GM19035 (cell line): ENCODE data around the gene RNF168.
"Not testable (repeated sequence)": the region's sequence is repeated elsewhere in the genome, so short reads cannot be mapped to it uniquely, and the experiment has no call there.

Experiments used
- ATAC-seq: cut with Tn5 transposase; IDR thresholded peaks from one replicate; pipeline ENCODE4 v1.9.1; 2021; ENCODE audit not compliant: unreplicated experiment

Gene RNF168

DNA sequence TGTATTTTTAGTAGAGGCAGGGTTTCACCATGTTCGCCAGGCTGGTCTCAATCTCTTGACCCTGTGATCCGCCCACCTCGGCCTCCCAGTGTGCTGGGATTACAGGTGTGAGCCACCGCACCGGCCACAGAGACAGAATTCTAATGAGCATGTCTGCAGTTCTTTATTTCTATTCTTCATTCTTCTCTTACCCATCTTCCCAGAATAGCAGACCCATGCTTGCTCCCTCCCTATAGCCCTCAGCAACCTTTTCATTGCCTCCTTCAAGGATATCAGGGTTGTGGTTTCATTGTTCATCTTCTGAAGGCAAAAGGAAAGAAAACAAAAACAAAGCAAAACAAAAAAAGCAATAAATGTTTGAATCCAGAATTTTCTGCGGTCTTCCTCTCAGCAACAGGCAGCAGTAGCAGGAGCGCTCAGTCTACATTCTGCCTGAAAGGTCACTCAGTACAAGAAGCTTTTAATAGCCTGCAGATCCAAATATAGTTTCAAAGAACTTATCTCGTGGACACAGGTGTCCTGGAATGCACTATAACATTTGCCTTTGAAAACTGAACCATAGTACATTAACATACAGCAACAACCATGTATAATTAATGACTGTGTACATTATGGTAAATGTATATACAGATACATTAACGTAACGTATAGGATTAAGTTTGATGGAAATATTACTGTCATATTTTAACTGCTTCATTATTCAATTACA is 11.5 kb upstream of the RNF168 start, which contains the start of gene SMCO1:
Gene SMCO1 (minus strand): TSS at position 434 of the 709 bp plus-strand sequence. CDS start 137 bp downstream, at position 297.
- ATAC-seq: no peak

DNA sequence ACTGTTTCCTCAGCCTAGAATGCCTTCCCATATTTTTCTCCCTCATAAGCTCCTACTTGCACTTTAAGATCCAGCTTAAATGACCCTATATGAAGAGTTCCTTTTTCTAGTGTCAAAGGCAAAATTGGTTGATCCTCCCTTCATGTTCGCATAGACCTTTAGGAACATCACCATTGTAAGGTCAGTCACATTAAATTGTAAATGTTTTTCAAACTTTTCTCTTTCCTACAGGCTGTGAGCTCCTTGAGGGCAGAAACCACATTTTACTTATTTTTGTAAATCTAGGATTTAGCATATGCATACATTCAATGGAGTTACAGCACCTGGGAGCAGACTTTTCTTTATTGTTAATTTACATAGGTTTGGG is 10.8 kb upstream of the RNF168 start:
- no peak for ATAC-seq

DNA sequence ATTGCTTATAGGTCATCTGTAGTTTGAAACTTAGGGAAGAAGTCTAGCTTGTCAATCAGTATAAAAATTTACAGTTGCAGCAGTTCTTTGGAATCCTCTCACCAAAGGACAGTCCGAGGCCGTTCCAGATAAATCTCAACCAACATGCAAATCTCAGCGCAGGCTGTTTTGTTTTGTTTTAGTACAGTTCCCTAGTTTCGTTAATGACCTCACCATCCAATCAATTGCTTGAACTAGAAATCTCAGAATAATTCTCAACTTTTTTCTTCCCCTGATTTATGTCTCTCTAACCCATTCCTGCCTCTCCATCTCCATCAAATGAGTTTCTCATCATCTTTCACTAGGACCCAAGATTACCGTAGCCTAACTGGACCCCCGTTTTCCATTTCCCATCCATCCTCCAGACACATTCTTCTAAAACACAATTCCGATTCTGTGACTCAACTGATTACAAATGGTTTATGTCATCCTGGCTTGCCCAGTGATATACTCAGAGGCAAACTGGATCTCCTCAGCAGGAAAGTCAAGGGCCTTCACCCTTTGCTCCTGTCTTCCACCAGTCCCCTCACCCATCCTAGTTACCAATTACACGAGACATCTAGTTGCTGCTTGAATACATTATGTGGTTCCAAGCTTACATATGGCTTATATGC is 10.3 kb upstream of the RNF168 start:
- ATAC-seq: no peak

DNA sequence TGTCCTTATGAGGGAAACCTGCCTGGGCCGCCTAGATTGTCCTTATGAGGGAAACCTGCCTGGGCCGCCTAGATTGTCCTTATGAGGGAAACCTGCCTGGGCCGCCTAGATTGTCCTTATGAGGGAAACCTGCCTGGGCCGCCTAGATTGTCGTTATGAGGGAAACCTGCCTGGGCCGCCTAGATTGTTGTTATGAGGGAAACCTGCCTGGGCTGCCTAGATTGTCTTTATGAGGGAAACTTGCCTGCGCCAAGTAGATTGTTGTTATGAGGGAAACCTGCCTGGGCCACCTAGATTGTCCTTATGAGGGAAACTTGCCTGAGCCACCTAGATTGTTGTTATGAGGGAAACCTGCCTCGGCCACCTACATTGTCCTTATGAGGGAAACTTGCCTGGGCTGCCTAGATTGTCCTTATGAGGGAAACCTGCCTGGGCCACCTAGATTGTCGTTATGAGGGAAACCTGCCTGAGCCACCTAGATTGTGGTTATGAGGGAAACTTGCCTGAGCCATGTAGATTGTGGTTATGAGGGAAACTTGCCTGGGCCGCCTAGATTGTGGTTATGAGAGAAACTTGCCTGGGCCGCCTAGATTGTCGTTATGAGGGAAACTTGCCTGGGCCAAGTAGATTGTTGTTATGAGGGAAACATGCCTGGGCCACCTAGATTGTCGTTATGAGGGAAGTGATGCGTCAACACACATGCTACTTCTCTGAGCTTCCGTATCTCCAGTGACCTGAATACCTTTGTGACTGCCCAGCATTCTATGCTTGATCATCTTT is 8.3 kb upstream of the RNF168 start:
- not testable (repeated sequence) for ATAC-seq

DNA sequence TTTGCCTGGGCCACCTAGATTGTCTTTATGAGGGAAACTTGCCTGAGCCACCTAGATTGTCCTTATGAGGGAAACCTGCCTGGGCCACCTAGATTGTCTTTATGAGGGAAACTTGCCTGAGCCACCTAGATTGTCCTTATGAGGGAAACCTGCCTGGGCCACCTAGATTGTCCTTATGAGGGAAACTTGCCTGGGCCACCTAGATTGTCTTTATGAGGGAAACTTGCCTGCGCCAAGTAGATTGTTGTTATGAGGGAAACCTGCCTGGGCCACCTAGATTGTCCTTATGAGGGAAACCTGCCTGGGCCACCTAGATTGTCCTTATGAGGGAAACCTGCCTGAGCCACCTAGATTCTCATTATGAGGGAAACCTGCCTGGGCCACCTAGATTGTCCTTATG is 7.5 kb upstream of the RNF168 start:
- not testable (repeated sequence) for ATAC-seq

DNA sequence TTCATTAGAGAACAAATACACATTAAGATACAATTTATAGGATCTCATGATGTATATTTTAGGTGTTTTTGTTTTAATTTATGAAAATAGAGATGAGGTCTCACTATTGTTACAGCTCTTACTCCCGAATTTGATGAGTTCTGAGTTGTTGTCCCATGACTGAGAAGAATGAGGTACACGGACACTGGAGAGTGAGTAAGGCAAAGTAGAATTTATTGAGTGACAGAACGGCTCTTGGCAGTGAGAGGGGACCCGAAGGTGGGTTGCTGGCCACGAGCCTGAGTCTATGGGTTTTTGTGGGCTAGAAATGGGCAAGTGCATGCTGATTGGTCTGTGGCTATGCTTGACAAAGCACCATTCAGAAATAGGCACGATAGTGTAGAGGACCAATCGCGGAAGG is 3.1 kb upstream of the RNF168 start:
- no peak for ATAC-seq

DNA sequence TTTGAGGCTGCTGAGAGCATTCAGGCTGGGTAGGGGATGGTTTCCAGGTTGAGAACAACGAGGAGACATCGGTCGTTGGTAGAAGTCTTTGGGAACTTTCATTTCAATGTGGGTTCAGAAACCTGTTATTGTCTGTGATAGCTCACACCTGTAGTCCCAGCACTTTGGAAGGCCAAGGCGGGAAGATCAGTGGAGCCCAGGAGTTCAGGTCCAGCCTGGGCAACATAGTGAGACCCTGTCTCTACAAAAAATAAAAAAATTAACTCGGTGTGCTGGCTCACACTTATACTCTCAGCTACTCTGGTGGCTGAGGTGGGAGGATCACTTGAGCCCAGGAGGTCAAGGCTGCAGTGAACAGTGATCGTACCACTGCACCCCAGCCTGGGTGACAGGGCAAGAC is 988 bp upstream of the RNF168 start:
- ATAC-seq: no peak

DNA sequence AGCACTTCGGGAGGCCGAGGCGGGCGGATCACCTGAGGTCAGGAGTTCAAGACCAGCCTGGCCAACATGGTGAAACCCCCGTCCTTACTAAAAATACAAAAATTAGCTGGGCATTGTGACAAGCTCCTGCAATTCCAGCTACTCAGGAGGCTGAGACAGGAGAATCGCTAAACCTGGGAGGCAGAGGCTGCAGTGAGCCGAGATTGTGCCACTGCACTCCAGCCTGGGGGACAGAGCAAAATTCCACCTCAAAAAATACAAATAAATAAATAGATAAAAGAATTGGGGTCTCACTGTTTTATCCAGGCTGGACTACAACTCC is 470 bp upstream of the RNF168 start:
- not testable (repeated sequence) for ATAC-seq

DNA sequence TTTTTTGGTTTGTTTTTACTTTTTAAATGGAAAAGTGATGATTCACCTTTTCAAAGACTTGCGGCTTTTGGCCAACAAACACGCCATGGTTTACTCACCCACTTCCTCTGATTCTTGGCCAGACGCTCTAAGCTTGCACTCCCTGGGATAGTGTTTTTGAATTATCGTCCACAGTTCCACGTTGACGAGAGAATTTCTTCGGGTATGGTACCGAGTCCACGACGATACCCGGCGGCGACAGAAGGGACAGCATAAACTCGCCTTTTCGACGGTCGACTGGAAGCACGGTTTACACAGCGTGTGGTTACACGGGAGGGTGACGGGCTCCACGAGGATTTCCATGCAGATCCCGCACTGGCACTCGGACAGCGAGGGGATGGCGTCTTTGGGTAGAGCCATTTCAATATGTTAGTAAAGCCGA is 783 bp downstream of the RNF168 start:
- peak; percentile 14 for ATAC-seq

DNA sequence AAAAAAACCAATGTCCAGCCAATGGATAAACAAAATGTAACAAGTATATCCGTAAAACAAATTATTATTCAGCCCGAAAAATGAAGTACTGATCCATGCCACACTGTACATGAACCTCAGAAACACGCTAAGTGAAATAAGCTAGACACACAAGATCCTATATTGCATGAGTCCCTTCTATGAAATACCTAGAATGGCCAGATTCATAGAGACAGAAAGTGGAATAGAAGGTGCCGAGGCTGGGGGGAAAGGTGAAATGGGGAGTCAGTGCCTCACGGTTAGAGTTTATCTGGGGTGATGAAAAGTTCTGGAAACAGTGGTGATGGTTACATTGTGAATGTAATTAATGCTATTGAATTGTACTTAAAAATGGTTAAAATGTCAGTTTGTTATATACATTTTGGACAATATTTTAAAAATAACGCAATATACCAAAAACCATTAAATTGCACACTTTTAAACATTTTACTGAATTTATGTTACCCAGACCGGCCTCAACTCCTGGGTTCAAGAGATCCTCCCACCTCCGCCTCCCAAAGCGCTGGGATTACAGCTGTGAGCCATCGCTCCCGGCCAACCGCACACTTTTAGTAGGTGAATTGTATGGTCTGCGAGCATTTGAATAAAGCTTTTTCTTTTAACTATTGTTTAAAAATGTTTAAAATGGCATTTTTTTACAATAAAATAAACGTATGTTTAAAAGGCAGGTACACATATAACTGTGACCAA is 2.1 kb downstream of the RNF168 start:
- ATAC-seq: no peak

DNA sequence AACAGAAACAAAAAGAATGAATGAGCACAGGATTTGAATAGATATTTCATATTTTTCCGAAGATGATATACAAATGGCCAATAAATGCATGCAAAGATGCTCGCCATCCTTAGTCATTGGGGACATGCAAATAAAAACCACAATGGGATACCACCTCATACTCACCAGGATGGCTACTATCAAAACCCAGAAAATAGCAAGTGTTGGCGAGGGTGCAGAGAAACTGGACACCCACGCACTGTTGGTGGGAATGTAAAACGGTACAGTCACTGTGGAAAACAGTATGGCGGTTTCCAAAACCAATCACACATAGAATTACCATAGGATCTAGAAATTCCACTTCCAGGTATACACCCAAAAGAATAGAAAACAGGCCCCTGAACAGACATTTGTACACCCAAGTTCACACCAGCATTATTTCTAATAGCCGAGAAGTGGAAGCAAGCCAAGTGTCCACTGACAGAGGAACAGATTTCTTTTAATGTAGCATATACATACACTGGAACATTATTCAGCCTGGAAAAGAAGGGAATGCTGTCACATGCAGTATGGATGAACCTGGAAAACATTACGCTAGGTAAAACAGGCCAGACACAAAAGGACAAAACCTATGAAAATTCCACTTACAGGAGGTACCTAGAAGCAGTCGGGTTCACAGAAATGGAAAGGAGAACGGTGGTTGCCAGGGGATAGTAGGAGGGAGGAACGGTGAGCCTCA is 3.6 kb downstream of the RNF168 start:
- no peak for ATAC-seq

DNA sequence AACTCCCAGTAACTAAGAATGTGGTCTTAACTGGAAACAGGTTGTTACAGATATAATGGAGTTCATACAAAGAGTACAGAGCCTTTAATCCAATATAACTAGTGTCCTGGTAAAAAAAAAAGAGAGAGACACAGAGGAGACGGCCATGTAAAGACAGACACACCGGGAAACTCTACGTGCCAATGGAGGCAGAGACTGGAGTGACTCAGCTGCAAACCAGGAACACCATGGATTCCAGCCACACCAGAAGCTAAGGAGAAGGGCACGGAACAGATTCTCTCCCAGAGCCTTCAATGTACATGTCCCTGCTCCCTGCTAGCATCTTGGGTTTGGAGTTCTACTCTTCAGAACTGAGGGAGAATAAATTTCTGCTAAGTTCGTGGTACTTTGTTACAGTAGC is 4.5 kb downstream of the RNF168 start:
- no peak for ATAC-seq

DNA sequence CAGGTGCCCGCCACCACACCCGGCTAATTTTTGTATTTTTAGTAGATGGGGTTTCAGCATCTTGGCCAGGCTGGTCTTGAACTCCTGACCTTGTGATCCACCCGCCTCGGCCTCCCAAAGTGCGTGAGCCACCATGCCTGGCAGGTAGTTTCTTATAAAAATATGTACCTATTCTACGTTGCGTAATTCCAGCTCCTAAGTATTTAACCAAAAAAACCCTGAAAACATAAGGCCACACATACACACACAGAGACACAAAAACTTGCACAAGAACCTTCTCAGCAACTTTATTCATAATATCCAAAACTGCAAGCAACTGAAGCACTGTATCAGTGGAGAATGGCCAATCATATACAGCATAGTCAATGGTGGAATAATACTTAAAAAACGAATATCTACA is 5.3 kb downstream of the RNF168 start:
- ATAC-seq: no peak

DNA sequence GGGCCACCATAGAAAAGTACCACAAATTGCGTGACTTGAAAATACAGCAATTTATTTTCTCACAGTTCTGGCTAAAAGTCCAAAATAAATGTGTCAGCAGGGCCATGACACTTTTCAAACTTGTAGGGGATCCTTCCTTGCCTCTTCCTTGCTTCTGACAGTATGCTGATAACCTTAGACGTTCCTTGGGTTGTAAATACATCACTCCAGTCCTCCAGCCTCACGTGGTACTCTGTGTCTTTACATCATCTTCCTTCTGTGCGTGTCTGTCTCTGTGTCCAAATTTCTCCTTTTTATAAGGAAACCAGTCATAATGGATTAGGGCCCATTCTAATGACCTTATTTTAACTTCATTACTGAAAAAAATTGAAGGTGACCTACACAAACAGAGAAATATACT is 7.4 kb downstream of the RNF168 start:
- no peak for ATAC-seq

DNA sequence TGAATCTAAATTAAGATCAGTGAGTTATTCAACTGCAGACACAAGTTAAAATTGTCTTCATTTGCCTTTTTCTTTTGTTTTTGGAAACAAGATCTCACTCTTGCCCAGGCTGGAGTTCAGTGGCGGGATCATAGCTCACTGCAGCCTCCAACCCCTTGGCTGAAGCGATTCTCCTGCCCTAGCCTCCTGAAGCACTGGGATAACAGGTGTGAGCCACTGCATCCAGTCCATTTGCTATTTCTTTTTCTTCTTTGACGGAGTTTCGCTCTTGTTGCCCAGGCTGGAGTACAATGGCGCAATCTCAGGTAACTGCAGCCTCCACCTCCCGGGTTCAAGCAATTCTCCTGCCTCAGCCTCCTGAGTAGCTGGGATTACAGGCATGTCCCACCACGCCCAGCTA is 10.3 kb downstream of the RNF168 start:
- no peak for ATAC-seq

DNA sequence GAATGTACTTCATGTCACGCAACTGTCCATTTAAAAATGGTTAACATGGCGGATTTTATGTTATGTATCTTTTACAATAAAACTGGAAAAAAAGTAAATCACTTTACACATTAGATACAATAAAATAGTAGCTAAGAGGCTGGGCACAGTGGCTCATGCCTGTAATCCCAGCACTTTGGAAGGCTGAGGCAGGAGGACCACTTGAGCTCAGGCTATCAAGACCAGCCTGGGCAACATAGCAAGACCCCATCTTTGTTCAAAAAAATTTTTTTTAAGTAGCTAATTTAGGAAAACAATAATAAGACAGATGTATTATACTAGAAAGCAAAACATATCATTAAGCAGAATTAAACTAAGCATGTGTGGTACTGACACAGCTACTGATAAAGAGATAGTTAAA is 11.5 kb downstream of the RNF168 start:
- no peak for ATAC-seq

DNA sequence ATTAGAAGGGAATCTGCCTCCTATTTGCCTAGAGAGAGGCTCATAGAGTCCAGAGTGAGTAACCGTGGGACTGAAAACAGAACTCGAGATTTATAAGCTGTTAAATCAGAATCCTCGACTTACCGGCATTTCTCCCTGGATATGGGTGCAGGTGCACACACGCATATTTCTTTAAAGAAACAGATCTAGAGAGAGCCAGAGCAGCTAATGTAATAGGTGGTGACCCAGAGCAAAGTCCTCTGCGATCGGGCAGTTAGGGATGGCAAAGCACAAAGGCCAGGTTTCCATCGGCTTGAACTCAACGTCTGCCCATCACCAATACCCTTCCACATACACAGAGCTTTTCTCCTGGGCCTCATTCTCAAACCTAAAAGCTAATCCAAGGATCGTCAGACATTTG is 13.8 kb downstream of the RNF168 start:
- no peak for ATAC-seq

DNA sequence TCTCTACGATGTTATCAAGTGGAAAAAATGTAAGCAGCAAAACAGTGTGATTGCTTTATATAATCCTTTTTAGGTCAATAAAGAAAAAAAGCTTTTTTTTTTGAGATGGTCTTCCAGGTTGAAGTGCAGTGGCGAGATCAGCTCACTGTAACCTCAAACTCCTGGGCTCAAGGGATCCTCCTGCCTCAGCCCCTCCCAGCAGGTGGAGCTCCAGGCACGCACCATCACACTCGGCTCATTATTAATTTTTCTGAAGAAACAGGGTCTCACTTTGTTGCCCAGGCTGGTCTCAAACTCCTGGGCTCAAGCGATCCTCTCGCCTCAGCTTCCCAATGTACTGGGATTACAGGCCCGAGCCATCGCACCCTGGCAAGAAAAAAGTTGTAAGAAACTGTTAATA is 17.3 kb downstream of the RNF168 start:
- no peak for ATAC-seq

DNA sequence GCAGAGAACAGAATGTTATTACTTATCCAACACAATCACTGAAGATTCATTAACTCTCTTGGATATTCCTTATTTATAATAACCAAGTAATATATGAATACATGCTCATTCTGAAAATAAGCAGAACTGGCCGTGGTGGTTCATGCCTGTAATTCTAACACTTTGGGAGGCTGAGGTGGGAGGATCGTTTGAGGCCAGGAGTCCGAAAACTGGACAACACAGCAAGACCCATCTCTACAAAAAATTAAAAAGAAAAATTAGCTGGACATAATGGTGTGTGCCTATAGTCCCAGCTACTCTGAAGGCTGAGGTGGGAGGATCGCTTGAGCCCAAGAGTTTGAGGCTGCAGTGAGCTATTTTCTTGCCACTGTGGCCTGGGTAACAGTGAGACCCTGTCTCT is 25.9 kb downstream of the RNF168 start:
- ATAC-seq: no peak

DNA sequence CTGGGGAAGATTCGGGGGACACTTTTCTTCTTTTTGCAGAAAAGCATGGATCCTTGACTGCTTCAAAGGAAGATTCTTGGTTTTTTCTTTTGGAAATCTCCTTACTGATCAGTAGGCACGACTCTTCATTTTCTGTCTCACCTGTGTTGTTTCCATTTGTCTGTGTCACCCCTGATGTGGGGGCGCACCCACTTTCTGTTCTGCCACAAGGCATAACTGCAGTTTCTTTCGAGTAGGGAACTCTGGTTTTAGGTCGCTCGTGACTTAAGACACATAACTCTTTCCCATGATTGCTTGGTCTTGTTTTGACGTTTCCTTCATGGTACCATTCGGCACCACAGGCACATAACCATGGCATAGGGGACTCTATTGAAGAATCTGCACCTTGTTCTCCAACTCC is 31.3 kb downstream of the RNF168 start:
- ATAC-seq: no peak

DNA sequence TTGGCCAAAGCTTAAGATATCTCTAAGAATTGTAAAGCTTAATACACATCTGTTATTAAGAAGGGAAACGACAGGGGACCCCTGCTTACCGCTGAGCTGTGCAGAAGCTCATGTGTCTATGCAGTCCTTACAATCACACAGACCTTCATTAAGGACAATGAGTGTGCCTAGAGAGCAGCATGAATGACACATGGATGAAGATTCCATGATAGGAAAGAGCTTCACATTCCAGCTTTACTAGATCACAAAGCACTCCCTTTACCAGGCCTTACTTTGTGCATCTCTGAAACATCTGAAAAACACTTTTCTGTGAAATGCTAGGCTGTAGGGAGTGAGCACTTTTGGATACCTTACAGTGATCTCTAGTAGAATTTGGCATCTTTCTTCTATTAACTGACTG is 32.0 kb downstream of the RNF168 start:
- no peak for ATAC-seq
